GM19193 (cell line): ENCODE data around the gene CRK.

ENCODE experiments used
- POLR2A ChIP-seq: IDR thresholded peaks from 4 replicates; pipeline ENCODE4 v1.6.1; 2011; ENCODE audit not compliant: insufficient read depth, insufficient read length; ENCODE audit errors: extremely low read depth

The CRK gene

GRCh38 chr17:1423456-1424135 lies 32.4 kb downstream of the CRK start:
- TF ChIP-seq POLR2A: no peak

DNA sequence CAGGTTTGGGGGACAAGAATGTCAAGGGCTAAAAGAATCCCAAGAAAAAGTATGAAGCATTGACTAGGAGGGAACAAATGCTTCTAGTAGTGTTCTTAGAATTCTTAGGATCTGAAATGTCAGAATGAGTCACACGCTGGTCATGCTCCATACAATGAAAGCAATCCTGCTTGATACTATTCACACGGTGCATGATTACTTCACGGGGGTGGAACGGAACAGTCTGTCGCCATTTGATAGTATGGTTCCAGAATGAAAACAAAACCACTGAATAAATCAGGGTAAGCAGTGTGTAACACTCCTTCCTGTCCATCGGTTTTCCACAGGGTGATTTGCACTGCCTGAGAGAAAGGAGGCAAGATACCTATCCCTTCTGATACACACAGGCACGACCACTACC lies 33.1 kb downstream of the CRK start:
- TF ChIP-seq POLR2A: no peak

DNA sequence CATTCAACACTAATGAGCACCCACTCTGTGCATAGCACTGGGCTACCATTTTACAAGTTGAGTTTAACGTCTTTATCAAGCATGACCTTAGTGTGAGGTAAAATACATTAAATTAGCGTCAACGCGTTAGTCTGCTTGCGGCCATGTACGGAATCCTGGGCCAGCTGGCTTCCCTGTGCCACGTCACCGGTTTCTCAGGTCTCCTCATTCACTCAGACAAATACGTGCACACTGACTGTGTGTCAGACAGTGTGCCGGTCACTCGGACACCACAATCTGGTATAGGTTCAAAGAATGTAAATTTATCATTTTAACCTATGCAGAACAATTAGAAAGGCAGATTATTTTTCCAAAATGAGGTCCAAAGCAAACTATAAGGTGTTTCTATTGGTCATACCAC lies 34.6 kb downstream of the CRK start:
- TF ChIP-seq POLR2A: no peak

DNA sequence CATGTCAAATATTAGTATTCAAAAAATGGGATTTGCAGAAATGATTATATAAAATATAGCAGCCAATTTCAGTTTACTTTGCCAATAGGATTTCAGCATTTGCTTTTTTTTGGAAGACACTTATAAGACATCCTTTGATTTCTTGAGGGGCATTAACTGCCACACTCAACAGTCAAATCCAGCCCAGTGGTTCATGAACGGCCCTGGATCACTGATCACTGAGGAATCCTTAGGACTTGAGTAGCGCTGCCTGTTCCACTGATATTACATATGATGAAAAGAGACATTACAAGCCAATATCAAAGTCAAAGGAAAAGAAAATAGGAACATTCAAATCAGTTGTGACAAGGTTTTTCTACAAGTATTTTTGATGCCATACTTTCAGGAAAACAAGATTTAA lies 35.1 kb downstream of the CRK start:
- no peak for TF ChIP-seq POLR2A

DNA sequence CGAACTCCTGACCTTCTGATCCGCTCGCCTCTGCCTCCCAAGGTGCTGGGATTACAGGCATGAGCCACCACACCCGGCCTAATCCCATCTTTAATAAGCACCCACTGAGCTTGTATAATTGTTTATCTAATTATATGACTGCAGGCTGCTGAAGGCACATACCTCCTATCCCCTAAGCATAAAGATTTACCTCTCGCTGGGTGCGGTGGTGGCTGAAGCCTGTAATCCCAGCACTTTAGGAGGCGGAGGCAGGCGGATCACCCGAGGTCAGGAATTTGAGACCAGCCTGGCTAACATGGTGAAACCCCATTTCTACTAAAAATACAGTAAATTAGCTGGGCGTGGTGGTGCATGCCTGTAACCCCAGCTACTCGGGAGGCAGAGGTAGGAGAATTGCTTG lies 35.9 kb downstream of the CRK start:
- no peak for TF ChIP-seq POLR2A

DNA sequence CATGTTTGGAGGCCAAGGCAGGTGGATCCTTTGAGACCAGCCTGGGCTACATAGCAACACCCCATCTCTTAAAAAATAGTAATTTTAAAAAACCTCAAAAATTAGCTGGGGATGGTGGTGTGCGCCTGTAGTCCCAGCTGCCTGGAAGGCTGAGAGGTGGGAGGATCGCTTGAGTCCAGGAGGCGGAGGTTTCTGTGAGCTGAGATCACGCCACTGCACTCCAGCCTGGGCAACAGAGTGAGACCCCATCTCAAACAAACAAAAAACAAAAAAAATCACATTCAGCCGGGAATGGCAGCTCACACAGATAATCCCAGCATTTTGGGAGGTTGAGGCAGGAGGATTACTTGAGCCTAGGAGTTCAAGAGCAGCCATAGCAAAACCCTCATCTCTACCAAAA lies 39.6 kb downstream of the CRK start:
- TF ChIP-seq POLR2A: no peak

DNA sequence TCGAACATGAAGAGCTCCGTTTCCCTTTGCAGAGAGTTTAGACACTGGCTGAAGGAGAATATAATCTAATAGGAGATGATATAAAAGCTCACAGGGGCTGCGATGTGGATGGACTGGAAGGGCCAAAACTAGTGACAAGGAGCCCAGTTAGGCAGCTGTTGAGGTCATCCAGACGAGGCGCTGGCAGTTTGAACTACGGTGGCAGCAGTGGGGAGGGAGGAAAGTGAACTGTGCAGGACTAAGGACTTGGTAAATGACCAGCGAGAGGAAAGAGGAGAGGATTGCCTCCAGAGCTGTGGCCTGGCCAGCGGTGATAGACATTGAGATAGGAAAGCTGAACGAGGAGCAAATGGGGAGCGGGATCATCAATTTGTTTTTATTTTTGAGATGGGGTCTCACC lies 41.4 kb downstream of the CRK start:
- no peak for TF ChIP-seq POLR2A

- no peak for TF ChIP-seq POLR2A
Measured at GRCh38 chr17:1414001-1414574, 41.9 kb downstream of the CRK start.

GRCh38 chr17:1413281-1413791 lies 42.7 kb downstream of the CRK start:
- TF ChIP-seq POLR2A: no peak

DNA sequence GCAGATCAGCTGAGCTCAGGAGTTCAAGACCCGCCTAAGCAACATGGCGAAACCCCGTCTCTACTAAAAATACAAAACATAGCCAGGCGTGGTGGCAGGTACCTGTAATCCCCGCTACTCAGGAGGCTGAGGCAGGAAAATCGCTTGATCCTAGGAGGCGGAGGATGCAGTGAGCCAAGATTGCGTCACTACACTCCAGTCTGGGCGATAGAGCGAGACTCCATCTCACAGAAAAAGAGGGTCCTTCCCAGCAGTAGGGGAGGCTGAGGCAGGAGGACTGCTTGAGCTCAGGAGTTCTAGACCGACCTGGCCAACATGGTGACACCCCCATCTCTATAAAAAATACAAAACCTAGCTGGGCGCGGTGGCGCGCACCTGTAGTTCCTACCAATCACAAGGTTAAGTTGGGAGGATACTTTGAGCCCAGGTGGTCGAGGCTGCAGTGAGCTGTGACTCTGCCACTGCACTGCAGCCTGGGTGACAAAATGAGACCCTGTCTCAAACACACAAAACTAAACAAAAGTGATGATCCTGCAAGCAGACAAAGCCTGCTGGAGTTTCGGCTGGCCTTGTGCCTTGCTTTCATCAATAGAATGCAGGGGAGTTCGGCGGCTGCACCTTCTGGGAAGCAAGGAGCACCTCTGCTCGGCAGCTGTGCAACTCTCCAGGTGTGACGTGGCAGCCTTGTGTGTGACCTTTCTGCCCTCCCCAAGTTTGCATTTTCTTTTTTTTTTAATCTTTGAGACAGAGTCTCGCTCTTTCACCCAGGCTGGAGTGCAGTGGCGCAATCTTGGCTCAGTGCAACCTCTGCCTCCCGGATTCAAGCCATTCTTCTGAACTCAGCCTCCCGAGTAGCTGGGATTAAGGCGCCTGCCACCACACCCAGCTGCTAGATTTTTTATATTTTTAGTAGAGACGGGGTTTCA lies 43.6 kb downstream of the CRK start:
- TF ChIP-seq POLR2A: no peak

DNA sequence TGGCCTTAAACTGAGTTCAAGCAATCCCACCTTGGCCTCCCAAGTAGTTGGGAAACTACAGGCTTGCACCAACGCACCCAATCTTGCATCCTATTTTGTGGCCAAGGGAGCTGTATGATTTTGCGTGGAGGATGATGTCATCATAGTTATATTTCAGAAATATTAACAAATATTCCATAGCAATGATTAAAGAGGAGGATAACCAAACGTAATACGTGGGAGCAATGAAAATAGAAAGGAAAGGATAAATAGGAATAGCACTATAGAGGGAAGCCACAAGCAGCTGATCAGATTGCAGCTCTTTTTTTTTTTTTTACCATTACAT lies 53.8 kb downstream of the CRK start:
- no peak for TF ChIP-seq POLR2A

DNA sequence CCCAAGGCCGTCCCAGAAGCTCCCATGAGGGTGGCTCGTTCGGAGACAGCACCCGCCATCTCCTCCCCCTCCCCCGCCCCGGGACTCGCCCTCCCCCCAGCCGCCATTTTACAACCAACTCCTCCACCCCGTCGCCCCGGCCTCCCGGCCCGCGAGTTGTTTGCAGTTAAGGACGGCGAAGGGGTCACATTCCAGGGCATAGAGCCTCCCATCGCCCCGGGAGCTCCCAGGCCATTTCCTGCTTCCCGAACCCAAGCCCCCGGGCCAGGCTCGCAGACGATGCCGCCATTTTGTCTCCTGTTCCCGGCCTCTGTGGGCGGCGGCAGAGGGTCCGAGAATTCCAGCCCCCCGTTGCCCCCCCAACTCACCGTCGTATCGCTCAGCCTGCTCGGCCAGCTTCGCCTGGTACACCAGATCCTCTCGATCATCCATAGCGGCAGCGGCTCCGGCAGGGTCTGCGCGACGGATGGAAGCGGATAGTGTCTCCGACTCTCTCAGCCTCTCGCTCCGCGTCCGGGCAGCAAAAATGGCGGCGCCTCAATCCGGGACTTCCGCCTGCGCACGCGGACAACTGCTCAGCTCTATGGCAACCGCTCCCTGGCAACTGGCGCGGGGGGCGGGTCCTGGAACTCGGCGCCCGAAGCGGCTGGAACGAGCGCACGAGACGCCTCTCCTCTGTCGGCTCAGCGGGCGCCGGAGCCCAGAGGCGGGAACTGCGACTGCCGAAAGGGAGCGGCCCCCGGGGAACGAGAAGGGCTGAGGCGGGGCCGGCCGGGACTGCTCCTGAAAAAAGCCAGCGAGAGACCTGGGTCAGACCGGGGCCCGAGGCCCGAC lies 56.1 kb downstream of the CRK start, which contains the start of gene YWHAE:
Gene YWHAE, minus strand, starts transcription at position 544 of the 834 bp plus-strand sequence. Its CDS starts 112 bp downstream, at position 432.
- peak; percentile 98 for TF ChIP-seq POLR2A

- no peak for TF ChIP-seq POLR2A
Measured at GRCh38 chr17:1398931-1399678, 56.9 kb downstream of the CRK start.

- no peak for TF ChIP-seq POLR2A
Measured at GRCh38 chr17:1398028-1398427, 58.0 kb downstream of the CRK start.

DNA sequence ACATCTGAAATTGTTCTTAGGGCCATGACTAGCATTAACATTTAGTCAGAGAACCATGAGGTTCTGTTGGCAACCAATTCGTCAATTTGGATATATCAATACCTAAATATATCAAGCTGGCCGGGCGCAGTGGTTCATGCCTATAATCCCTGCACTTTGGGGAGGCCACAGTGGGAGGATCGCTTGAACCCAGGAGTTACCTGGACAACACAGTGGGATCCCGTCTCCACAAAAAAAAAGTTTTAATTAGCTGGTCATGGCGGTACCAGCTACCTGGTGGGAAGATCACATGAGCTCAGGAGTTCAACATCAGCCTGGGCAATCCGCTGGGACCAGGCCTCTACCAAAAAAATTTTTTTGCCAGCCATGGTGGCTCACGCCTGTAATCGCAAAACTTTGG lies 64.5 kb downstream of the CRK start:
- TF ChIP-seq POLR2A: no peak
